SH-SY5Y (cell line): Measurements from ENCODE around the gene CPT1C.

Source experiments
- GATA2 ChIP-seq: IDR thresholded peaks from 2 replicates; pipeline ENCODE4 v1.6.1; 2011; ENCODE audit warnings: mild to moderate bottlenecking, low read depth, low read length
- GATA3 ChIP-seq: IDR thresholded peaks from 2 replicates; pipeline ENCODE4 v1.6.1; 2011; ENCODE audit warnings: low read depth, mild to moderate bottlenecking, low read length, moderate library complexity

The CPT1C gene

DNA sequence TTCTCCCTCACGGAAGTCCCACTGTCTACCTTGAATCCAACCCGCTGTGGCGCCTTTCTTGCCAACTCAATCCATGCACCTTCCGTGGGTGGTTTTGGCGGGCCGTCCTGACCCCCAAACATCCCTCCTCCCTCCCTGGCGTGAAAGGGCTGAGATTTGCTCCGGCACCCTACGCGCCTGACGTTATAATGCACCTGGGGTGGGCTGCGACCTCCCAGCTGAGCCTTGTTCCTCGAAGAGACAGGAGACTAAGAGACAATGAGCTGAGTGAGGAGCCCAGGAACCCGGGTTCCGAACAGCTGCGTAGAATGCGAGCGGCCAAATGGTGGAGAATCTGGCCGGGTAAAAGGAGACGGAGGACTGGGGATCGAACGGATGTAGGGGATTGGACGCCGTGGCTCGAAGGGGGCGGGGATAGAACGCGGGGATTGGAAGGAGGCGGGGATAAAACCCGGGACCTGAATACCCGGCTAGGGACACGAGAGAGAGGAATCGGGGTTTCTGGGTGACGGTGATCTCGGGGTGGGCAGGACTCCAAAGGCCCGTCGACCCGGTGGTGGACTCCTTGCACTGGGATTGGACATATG is at the start of gene CPT1C:
Gene CPT1C, plus strand, starts transcription at position 461 of the 587 bp plus-strand sequence. CDS start 1,137 bp downstream, outside the sequence.
- TF ChIP-seq GATA3: no peak
- TF ChIP-seq GATA2: no peak

DNA sequence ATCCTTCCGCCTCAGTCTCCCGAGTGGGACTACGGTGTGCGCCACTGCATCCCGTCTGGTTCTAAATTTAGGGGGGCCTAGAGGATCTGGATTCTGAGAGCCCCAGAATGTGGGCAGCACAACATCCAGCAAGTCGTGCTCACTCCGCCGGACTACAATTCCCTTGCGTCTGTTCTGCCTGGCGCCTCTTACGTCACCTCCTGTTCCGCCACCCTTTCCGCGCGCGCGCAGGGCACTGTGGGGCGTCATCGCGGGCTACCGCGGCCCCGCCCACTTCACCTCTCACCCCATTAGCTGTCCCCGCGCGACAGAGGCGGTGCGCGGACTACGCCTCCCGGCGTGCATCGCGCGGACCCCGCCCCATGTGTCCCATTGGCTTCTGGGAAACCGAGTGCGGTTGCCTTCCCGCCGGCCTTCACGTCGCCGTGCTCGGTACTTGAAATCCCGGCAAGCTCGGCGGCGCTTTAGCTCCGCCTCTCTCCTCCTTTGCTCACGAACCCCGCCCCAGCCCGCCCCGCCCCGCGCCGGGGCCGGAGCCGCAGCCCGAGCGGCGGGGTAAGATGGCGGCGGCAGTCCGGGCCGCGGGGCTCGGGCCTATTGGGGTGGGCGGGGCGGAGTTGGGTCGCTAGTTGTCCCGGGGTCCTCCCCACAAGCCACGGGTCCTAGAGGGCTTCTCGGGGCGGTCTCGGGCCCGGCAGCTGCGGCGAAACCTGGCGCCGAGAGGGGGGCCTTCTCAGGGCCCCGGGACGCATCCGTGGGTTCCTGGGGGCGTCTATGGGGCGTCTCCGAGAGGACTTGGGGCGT is 49.0 kb upstream of the CPT1C start, which contains the start of gene SCAF1:
Gene SCAF1, plus strand, starts transcription at position 522 of the 804 bp plus-strand sequence. CDS start 2,818 bp downstream, outside the sequence.
- no peak for TF ChIP-seq GATA2
- no peak for TF ChIP-seq GATA3

DNA sequence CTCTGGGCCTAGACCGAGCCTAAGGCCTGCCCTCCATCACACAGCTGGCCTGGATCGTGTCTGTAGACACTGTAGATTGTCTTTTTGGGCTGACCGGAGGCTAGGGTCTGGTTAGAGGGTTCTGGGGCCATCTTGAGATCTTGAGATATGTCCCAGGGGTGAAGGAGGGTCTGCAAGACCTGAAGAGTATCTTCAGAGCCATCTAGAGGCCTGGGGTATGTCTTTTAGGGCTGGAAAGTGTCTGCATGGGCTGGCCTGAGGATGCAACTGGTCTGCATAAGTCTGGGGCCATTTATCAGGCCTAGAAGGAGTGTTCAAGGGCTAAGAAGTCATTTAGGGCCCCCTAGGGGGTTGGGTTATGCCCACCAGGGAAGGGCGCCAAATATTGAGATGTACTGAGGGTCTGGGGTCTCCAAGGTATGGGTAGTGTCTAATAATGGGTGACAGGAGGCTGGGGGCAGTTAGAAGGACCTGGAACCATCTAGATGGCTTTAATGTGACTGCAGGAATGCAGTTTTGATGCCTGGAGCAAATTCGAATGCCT is 48.4 kb upstream of the CPT1C start:
- TF ChIP-seq GATA3 (no peak), GATA2 (peak; percentile 75)

DNA sequence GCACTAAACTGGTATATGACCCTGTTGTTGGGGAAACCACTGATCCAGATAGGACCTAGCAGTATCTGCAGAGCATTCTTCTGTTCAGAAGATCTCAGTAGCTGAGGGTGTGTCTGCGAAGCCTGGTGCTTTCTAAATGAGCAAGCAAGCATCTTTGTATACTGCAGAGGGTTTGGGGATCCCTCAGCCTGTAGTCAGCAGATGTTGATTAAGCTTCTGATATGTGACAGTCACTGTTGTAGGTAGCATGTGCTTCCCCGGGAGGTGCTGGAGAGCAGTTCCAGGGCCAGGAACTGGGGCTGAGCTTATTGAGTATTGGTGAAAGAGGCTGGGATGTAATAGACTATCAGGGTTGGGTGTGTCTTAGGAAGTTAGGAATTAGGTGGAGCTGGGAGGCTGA is 47.5 kb upstream of the CPT1C start:
- TF ChIP-seq GATA3 (no peak), GATA2 (no peak)

DNA sequence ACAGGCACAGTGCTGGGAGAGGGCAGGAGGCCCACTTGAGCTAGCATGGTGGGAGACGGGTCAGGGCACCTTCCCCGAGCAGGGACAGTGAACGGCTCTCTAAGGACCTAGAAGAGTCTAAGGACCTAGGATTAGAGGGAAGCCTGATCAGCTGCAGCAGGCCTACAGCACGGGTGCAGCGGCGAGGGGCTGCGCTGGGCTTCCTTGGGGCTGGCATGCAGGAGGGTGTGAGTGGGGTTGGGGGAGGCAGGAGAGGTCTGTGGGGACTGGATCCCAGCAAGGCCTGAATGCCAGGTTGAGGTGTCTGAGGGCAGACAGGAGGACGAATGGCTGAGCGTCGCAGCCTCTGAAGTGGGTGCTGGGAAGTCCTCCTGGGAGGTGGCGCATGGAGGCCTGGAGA is 45.3 kb upstream of the CPT1C start:
- TF ChIP-seq GATA2 (no peak), GATA3 (no peak)

DNA sequence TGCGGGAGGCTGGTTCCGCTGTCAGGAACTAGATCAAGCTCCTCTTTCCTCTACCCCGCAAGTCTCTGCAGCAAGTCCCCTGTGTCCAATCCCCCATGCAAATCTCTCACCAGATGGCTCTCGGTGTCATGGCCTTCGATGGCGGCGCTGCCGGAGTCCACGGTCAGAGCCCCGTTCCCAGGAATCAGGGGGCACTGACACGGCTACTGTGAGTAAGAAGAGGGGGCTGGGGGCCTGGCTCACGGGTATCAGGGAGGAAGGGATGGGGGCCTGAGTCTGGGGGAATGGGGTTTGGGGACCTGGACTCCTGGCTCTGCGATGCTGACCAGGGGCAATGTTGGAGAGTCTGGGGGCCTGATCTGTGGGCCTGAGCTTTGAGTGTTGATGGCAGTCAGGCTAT is 44.9 kb upstream of the CPT1C start:
- TF ChIP-seq GATA2 (no peak), GATA3 (no peak)

DNA sequence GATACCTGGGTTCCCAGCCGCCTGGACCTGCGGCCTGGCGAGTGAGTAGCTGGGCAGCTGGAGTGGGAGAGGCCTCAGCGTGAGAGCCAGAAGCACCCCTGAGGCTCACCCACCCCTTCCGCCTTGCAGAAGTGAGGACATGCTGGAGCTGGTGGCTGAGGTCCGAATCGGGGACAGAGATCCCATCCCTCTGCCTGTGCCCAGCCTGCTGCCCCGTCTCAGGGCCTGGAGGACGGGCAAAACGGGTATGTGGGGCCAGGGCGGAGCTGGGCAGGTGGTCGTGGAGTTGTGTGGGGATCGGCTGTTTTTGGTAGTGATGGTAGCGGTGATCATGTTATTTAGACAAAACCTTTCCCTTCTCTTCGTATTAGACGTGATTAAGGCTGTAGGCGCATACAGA is 44.3 kb upstream of the CPT1C start:
- no peak for TF ChIP-seq GATA2
- no peak for TF ChIP-seq GATA3

DNA sequence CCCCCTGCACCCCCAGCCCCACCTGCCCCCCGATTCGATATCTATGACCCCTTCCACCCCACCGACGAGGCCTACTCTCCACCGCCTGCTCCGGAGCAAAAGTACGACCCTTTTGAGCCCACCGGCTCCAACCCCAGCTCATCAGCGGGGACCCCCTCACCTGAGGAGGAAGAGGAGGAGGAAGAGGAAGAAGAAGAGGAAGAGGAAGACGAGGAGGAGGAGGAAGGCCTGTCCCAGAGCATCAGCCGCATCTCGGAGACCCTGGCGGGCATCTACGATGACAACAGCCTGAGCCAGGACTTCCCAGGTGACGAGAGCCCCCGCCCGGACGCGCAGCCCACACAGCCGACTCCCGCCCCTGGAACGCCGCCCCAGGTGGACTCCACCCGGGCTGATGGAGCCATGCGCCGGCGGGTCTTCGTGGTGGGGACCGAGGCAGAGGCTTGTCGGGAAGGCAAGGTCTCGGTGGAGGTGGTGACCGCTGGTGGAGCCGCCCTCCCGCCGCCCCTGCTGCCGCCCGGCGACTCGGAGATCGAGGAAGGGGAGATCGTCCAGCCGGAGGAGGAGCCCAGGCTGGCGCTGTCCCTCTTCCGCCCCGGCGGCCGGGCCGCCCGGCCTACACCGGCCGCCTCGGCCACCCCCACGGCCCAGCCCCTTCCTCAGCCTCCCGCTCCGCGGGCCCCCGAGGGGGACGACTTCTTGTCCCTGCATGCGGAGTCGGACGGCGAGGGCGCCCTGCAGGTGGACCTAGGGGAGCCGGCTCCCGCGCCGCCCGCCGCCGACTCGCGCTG is 39.7 kb upstream of the CPT1C start:
- no peak for TF ChIP-seq GATA2
- TF ChIP-seq GATA3: no peak

DNA sequence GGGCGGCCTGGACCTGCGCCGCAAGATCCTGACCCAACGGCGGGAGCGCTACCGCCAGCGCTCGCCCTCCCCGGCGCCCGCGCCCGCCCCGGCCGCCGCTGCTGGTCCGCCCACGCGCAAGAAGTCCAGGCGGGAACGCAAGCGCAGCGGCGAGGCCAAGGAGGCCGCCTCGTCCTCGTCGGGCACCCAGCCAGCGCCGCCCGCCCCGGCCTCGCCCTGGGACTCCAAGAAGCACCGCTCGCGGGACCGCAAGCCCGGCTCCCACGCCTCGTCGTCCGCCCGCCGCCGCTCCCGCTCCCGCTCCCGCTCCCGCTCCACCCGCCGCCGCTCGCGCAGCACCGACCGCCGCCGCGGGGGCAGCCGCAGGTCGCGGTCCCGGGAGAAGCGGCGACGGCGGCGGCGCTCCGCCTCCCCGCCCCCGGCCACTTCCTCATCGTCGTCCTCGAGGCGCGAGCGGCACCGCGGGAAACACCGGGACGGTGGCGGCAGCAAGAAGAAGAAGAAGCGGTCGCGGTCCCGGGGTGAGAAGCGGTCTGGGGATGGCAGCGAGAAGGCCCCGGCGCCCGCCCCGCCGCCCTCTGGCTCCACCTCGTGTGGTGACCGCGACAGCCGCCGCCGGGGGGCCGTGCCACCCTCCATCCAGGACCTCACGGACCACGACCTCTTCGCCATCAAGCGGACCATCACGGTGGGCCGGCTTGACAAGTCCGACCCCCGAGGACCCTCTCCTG is 38.9 kb upstream of the CPT1C start:
- TF ChIP-seq GATA3 (no peak), GATA2 (no peak)

DNA sequence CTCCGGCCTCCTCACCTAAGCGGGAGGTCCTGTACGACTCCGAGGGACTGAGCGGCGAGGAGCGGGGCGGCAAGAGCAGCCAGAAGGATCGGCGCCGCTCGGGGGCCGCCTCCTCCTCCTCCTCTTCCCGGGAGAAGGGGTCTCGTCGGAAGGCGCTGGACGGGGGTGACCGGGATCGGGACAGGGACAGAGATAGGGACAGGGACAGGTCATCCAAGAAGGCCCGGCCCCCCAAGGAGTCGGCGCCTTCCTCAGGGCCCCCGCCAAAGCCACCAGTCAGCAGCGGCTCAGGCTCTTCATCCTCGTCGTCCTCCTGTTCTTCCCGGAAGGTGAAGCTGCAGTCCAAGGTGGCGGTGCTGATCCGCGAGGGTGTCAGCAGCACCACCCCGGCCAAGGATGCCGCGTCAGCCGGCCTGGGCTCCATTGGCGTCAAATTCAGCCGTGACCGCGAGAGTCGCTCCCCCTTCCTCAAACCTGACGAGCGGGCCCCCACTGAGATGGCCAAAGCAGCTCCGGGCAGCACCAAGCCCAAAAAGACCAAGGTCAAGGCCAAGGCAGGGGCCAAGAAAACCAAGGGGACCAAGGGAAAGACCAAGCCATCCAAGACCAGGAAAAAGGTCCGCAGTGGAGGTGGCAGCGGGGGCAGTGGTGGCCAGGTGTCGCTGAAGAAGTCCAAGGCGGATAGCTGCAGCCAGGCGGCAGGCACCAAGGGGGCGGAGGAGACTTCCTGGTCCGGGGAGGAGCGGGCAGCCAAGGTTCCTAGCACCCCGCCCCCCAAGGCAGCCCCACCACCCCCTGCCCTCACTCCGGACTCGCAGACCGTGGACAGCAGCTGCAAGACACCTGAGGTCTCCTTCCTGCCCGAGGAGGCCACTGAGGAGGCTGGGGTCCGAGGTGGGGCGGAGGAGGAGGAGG is 38.1 kb upstream of the CPT1C start:
- TF ChIP-seq GATA3 (no peak), GATA2 (no peak)

DNA sequence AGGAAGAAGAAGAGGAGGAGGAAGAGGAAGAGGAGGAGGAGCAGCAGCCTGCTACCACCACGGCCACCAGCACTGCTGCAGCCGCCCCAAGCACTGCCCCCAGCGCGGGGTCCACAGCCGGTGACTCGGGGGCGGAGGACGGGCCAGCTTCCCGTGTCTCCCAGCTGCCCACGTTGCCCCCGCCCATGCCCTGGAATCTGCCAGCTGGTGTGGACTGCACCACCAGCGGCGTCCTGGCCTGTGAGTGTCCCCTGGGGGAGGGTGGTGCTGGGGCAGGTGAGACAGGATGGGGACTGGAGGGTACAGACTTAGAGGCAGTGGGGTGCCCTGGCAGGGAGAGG is 37.5 kb upstream of the CPT1C start:
- TF ChIP-seq GATA2: no peak
- TF ChIP-seq GATA3: no peak

DNA sequence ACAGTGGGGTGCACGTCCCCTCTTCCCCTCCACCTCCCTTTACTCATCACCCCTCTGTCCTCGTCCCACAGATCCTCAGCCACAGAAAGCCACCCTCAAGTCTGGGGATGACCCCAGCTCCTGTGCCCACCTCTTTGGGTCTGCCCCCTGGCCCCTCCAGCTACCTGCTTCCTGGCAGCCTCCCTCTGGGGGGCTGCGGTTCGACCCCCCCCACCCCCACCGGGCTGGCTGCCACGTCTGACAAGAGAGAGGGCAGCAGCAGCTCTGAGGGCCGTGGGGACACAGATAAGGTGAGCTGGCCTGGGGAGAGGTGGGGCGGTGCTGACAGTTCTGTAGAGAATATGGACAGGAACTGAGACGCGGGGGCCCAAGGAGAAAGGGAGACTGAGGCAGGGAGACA is 36.3 kb upstream of the CPT1C start:
- TF ChIP-seq GATA2: no peak
- no peak for TF ChIP-seq GATA3
